GM08714 (cell line): ENCODE results near the gene ACVRL1.

Experiments used
- H3K4me3 ChIP-seq: fragments of 200-500 bp; sonication (Bioruptor generic); 2 replicates; pipeline ENCODE4 v1.5.1; 2014; ENCODE audit warnings: mild to moderate bottlenecking, low read length, inconsistent platforms
- ZNF274 ChIP-seq: IDR thresholded peaks from 2 replicates; pipeline ENCODE4 v1.6.1; 2012; ENCODE audit warnings: mild to moderate bottlenecking, low read depth, low read length

Gene ACVRL1

GRCh38 chr12:51959211-51959610 is 51.9 kb downstream of the ACVRL1 start:
- no peak for TF ChIP-seq ZNF274
- no peak overlapping the region for H3K4me3 ChIP-seq

- TF ChIP-seq ZNF274: no peak
Measured at GRCh38 chr12:51959921-51960320, 52.6 kb downstream of the ACVRL1 start.

GRCh38 chr12:51960488-51960887 is 53.2 kb downstream of the ACVRL1 start:
- no peak for TF ChIP-seq ZNF274
- H3K4me3 ChIP-seq: no peak overlapping the region

More at GRCh38 chr12:51959921-51960320, 52.6 kb downstream of the ACVRL1 start:
- H3K4me3 ChIP-seq: no peak overlapping the region

DNA sequence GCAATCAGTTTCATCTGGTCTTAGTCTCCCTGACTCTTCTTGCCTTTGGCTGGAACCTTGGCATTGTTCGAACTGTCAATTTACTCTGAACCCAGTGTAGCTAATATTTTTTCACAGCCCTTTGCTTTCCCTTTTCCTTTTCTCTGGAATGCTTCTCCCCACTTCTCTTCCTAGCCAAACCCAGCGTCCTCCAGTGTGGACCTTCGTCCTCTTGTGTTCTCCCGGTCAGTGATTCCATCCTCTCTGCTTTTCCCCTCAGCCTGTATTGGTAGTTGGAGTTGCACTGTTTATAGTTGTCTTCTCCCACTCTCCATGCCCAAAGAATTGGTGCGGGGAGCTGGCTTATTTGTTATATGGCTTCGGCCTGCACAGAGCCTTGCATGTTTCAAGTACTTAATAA is 53.6 kb downstream of the ACVRL1 start:
- H3K4me3 ChIP-seq: no peak overlapping the region
- no peak for TF ChIP-seq ZNF274

- TF ChIP-seq ZNF274: no peak
- no peak overlapping the region for H3K4me3 ChIP-seq
Measured at GRCh38 chr12:51961834-51962233, 54.5 kb downstream of the ACVRL1 start.

DNA sequence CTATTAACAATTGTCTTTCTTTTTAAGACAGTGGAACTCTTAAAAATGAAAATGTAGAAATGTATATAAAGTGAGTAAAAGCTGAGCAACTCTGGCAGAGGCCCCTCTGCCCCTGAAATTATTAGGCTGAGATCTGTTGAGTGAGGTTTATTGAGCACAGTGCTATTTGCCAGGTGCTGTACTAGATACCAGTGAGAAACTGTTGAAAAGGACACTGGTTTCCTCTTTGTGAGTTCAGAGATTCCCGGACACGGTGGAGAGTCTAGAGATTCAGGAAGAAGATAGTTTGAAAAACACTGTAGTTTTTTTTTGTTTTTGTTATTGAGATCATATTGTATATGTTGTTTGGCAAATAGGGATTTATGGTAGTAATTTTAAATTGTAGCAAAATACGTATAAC is 55.4 kb downstream of the ACVRL1 start:
- no peak for TF ChIP-seq ZNF274

DNA sequence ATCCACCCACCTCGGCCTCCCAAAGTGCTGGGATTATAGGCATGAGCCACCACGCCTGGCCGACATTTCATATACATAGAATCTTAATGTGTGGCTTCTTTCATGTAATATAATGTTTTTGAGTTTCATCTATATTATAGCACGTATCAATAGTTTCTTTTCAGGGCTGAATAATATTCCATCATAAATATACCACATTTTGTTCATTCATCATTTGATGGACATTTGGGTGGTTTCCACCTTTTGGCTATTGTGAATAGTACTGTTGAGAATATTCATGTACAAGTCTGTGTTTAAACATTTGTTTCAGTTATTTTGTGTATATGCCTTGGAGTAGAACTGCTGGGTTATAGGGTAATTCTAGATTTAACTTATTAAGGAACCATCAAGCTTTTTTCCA is 56.2 kb downstream of the ACVRL1 start:
- H3K4me3 ChIP-seq: no peak overlapping the region
- no peak for TF ChIP-seq ZNF274

More for the DNA sequence above, 55.4 kb downstream of the ACVRL1 start:
- H3K4me3 ChIP-seq: no peak overlapping the region

- no peak for TF ChIP-seq ZNF274
- H3K4me3 ChIP-seq: no peak overlapping the region
Measured at GRCh38 chr12:51969643-51970042, 62.3 kb downstream of the ACVRL1 start.

DNA sequence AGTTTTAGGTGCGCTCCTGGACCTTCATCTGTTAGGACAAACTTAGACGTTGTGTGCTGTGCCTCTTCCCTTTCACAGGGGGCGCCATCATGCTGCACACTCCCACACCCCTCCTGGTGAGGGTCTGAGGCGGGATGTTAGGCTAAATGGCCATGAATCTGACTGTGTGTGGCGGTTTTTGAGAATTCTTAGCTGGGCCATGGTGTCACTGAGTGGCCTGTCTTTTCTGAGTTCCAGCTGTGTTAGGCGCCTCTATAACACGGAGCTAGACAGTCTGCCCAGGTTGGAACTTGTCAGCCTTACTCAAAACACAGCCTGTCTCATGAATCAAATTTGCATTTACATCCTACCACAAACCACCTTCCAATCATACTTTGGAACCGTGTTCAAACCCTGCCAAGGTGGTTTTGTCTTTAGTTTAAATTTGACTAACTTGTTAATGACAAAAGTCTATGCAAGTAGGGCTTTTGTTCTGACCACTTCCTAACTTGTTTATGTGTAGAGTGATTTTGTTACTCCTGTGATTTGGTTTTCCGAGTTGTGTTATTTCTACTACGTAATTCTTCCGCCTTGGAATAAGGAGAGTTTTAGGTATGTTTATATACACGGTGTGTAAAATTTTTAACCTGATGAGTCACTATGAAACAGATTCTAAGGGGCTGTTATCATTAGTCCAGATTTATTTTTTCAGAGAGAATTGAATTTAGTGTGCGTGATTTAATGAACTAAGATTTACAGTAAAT is 63.8 kb downstream of the ACVRL1 start:
- TF ChIP-seq ZNF274: no peak
- H3K4me3 ChIP-seq: peak overlapping the region; percentile 20; the same call in 1 of the 2 replicates

DNA sequence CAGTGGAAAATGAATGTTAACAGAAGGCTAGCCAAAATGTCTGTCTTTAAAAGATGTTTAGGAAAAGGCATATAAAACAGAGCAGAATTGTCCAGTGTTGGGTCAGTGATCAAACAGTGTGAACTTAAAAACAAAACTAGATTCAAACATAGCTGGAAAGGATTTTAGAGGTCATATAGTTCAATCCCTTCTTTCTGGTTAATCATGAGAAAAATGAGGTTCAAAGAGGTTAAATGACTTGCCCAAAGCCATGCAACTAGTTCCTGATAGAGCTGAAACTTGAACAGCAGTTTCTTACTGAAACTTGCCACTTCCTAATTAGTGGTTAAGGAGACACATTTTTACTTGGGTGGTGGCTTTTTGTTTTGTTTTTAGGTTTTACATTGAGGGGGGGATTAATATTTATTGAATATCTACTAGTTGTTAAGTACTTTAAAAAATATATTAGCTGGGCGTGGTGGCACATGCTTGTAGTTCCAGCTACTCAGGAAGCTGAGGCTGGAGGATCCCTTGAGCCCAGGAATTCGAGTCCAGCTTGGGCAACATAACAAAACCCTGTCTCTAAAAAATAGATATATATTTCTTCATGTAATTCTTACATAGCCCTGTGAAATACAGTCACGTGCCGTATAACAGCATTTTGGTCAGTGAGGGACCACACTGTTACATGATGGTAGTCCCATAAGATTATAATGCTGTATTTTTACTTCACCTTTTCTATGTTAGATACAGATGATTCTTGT is 64.5 kb downstream of the ACVRL1 start:
- TF ChIP-seq ZNF274: no peak
- no peak overlapping the region; the same call in 1 of the 2 replicates for H3K4me3 ChIP-seq

- no peak overlapping the region; the same call in 1 of the 2 replicates for H3K4me3 ChIP-seq
- TF ChIP-seq ZNF274: no peak
Measured at GRCh38 chr12:51972422-51972812, 65.1 kb downstream of the ACVRL1 start.

- TF ChIP-seq ZNF274: no peak
- no peak overlapping the region; the same call in 1 of the 2 replicates for H3K4me3 ChIP-seq
Measured at GRCh38 chr12:51972849-51973273, 65.6 kb downstream of the ACVRL1 start.
